ENCODE data around the gene R3HDM2.
"Not testable (repeated sequence)": the region's sequence is repeated elsewhere in the genome, so short reads cannot be mapped to it uniquely, and the experiment has no call there.

The R3HDM2 gene

DNA sequence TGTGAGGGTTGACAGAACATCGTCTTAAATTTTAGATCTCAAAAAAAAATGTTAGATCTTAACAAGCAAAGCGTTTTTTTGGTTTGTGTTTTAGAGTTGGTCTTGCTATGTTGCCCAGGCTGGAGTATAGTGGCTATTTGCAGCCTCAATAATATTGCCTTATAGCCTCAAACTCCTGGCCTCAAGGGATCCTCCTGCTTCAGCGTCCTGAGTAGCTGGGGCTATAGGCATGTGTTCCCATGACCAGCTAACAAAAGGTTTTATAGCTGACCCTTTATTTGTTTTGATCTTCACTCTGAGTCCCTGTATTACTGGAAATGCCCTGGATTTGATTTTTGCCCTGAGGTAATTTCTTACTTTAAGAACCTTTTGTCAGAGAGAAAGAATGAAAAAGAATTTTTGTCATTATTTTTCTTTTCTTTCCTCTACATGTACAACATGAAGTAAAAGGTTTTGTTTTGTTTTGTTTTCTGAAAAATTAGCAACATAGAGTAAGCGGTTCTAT, 9.0 kb upstream of the R3HDM2 start:
- Histone ChIP-seq H3K36me3 (ENCODE audit: control insufficient read depth, insufficient read depth, low read length) (no peaks in the 10 kb centered on the region), H3K4me1 (ENCODE audit: control insufficient read depth, insufficient read depth, low read length) (no peaks in the 10 kb centered on the region), H3K27me3 (ENCODE audit: control insufficient read depth, insufficient read depth, low read length, poor library complexity, severe bottlenecking) (no peaks in the 10 kb centered on the region), H3K27ac (ENCODE audit: insufficient read depth, low read depth, low read length, poor library complexity, severe bottlenecking) (no peak overlapping the region), H3K9me3 (ENCODE audit: control insufficient read depth, low read length) (no peaks in the 10 kb centered on the region), H3K4me3 (ENCODE audit: insufficient read depth, low read depth, low read length) (no peak overlapping the region)
- 87 to 88% methylated on average over 3 of the region's 4 CpGs for WGBS, 2 experiments

DNA sequence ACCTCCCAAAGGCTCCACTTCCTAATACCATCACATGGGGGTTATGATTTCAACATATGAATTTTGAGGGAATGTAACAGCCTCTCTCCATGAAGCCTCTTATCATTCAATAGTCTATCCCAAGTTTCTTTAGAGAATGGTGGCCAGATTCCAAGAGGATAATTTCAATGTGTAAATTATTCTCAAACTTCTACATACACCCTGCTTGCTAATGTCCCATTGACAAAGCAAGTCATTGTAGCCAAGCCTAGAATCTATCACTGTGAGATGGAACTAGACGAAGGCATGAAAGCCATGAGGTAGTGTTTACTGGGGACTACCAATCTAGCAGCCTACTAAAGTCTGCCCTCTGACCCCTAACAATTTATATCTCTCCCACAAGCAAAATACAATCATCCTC, 7.6 kb upstream of the R3HDM2 start:
- 88 to 93% methylated on average over 1 of the region's 1 CpG for WGBS, 2 experiments
- Histone ChIP-seq H3K4me1 (ENCODE audit: control insufficient read depth, insufficient read depth, low read length) (no peaks in the 10 kb centered on the region), H3K4me3 (ENCODE audit: insufficient read depth, low read depth, low read length) (no peak overlapping the region), H3K9me3 (ENCODE audit: control insufficient read depth, low read length) (no peaks in the 10 kb centered on the region), H3K36me3 (ENCODE audit: control insufficient read depth, insufficient read depth, low read length) (no peaks in the 10 kb centered on the region), H3K27me3 (ENCODE audit: control insufficient read depth, insufficient read depth, low read length, poor library complexity, severe bottlenecking) (no peaks in the 10 kb centered on the region), H3K27ac (ENCODE audit: insufficient read depth, low read depth, low read length, poor library complexity, severe bottlenecking) (no peak overlapping the region)

DNA sequence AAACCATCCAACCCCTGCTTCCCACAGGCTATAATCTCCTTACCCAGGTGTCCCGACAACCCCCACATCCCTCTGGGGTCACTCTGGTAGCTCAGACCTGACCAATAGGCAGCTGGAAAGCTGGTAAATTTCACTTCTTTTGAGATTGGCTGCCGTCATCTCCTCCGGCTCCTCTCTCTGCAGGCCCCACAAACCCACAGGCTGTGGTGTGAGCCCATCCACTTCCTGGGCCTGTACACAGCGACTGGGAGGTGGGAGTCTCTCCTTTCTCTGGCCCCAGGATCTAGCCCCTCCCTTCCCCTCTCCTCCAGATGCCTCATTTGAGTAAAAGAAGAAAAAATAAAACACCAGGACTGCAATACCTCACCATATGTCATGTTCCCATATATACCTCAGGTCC, 4.5 kb upstream of the R3HDM2 start:
- WGBS, 2 experiments: 73 to 82% methylated on average over 4 of the region's 4 CpGs
- Histone ChIP-seq H3K27ac (ENCODE audit: insufficient read depth, low read depth, low read length, poor library complexity, severe bottlenecking) (no peak overlapping the region), H3K4me3 (ENCODE audit: insufficient read depth, low read depth, low read length) (no peak overlapping the region), H3K36me3 (ENCODE audit: control insufficient read depth, insufficient read depth, low read length) (no peaks in the 10 kb centered on the region), H3K4me1 (ENCODE audit: control insufficient read depth, insufficient read depth, low read length) (no peaks in the 10 kb centered on the region), H3K27me3 (ENCODE audit: control insufficient read depth, insufficient read depth, low read length, poor library complexity, severe bottlenecking) (no peaks in the 10 kb centered on the region), H3K9me3 (ENCODE audit: control insufficient read depth, low read length) (no peaks in the 10 kb centered on the region)

DNA sequence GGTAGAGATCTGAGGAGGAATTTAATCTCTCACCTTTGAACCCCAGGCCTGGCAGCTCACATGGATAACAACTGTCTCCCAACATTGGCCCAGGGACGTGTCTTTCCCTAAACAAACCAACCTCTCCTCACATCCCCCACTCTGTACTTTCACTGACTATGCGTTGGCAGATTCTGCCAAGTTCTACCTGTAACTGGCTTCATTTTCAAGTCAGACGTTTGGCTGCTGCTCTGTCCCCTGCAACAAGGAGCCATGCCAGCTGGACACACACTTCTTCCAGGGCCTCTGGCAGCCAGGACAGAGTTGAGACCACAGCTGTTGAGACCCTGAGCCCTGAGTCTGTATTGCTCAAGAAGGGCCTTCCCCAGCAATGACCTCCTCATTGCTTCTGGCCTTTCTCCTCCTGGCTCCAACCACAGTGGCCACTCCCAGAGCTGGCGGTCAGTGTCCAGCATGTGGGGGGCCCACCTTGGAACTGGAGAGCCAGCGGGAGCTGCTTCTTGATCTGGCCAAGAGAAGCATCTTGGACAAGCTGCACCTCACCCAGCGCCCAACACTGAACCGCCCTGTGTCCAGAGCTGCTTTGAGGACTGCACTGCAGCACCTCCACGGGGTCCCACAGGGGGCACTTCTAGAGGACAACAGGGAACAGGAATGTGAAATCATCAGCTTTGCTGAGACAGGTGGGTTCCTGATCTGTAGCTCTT, 3.8 kb upstream of the R3HDM2 start, which contains the start of gene INHBC:
INHBC (plus strand) TSS at position 268 of the 707 bp plus-strand sequence; CDS start at position 371, 103 bp downstream.
- H3K4me3 ChIP-seq (ENCODE audit: insufficient read depth, low read depth, low read length): no peak within 1 kb of the TSS
- H3K27ac ChIP-seq (ENCODE audit: insufficient read depth, low read depth, low read length, poor library complexity, severe bottlenecking): no peak within 1 kb of the TSS
- WGBS, 2 experiments: 84 to 86% methylated on average over 8 of the region's 8 CpGs
- H3K36me3 ChIP-seq (ENCODE audit: control insufficient read depth, insufficient read depth, low read length): no peaks in the 10 kb centered on the region
- no peaks in the 10 kb centered on the region for H3K27me3 ChIP-seq (ENCODE audit: control insufficient read depth, insufficient read depth, low read length, poor library complexity, severe bottlenecking)
- H3K4me1 ChIP-seq (ENCODE audit: control insufficient read depth, insufficient read depth, low read length): no peaks in the 10 kb centered on the region
- no peaks in the 10 kb centered on the region for H3K9me3 ChIP-seq (ENCODE audit: control insufficient read depth, low read length)

DNA sequence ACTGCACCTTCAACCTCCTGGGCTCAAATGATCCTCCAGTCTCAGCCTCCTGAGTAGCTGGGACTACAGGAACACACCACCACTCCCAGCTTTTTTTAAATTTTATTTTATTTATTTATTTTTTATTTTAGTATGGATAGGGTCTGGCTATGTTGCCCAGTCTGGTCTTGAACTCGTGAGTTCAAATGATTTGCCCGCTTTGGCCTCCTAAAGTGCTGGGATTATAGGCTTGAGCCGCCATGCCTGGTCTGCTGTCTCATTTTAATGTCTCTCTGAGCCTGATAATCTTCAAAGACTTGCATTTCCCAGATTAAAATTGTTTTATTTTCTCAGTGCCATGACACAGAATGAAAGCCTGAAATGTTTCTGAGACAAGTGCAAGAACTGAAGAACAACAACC, 2.5 kb upstream of the R3HDM2 start:
- 89 to 90% methylated on average over 3 of the region's 3 CpGs for WGBS, 2 experiments
- no peaks in the 10 kb centered on the region for H3K9me3 ChIP-seq (ENCODE audit: control insufficient read depth, low read length)
- no peak overlapping the region for H3K4me3 ChIP-seq (ENCODE audit: insufficient read depth, low read depth, low read length)
- H3K4me1 ChIP-seq (ENCODE audit: control insufficient read depth, insufficient read depth, low read length): peaks cover 6% of the 10 kb centered on the region
- no peak overlapping the region for H3K27ac ChIP-seq (ENCODE audit: insufficient read depth, low read depth, low read length, poor library complexity, severe bottlenecking)
- H3K36me3 ChIP-seq (ENCODE audit: control insufficient read depth, insufficient read depth, low read length): no peaks in the 10 kb centered on the region
- no peaks in the 10 kb centered on the region for H3K27me3 ChIP-seq (ENCODE audit: control insufficient read depth, insufficient read depth, low read length, poor library complexity, severe bottlenecking)

DNA sequence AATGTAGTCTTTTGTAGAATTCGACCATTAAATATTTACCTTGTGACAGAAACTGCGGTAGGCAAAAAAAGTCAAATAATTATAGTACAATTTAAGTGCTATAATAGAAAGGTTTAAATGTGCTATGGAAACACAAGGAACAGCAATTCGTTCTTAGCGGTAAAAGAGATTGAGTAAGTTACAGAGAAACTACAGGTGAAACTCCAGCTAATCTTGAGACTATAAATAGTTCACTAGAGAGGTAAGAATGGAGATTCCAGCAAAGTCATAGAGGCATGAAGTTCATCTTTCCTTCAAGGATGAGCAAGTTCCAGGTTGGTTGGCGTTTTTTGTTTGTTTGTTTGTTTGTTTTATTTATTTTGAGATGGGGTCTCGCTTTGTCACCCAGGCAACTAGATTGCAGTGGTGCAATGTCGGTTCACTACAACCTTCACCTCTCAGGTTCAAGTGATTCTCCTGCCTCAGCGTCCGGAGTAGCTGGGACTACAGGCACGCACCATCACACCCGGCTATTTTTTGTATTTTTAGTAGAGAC, 878 bp upstream of the R3HDM2 start:
- no peak overlapping the region for H3K4me3 ChIP-seq (ENCODE audit: insufficient read depth, low read depth, low read length)
- H3K4me1 ChIP-seq (ENCODE audit: control insufficient read depth, insufficient read depth, low read length): peaks cover 6% of the 10 kb centered on the region
- no peaks in the 10 kb centered on the region for H3K36me3 ChIP-seq (ENCODE audit: control insufficient read depth, insufficient read depth, low read length)
- H3K27ac ChIP-seq (ENCODE audit: insufficient read depth, low read depth, low read length, poor library complexity, severe bottlenecking): no peak overlapping the region
- H3K27me3 ChIP-seq (ENCODE audit: control insufficient read depth, insufficient read depth, low read length, poor library complexity, severe bottlenecking): no peaks in the 10 kb centered on the region
- no peaks in the 10 kb centered on the region for H3K9me3 ChIP-seq (ENCODE audit: control insufficient read depth, low read length)
- 95% methylated on average over 11 of the region's 11 CpGs for WGBS, 2 experiments

DNA sequence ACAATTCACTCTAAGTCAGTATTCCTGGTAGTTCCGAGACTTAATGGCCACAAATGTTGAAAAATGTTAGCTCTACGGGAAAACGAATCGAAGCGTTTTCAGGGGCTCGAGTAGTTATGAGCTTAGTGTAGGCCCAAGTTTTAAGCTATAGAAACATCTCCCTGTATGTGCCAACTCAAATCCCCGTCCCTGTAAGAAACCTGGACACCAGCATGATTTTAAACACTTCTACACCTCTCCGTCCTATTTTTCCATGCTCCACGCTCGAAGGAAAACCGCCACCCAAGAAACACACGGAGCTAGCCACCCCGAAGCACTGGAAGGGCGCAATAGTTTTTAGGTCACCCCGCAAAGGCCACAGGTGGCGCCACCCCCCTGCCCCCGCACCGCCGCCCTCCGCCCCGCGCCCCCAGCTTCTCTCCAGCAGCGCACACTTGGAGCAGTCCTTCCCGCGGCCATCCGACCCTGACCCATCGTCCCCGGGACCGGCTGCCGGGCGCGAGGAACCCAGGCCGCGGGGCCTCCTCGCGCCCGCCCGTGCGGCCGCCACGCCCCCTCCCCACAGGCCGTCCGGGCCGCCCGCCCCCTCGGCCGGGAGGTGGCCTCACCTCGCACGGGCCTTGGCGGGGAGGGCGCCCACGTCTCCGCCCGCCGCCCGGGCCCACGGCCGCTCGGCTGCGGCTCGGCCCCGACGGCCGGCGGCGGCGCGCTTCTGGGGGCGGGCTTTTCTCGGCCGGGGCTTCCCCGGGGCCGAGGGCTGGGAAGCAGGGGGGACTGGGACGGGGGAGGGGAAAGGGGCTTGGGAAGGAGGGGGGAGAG, 522 bp downstream of the R3HDM2 start:
- Histone ChIP-seq H3K4me3 (ENCODE audit: insufficient read depth, low read depth, low read length) (peak overlapping the region; percentile 58), H3K27ac (ENCODE audit: insufficient read depth, low read depth, low read length, poor library complexity, severe bottlenecking) (peak overlapping the region; percentile 87), H3K27me3 (ENCODE audit: control insufficient read depth, insufficient read depth, low read length, poor library complexity, severe bottlenecking) (no peaks in the 10 kb centered on the region), H3K36me3 (ENCODE audit: control insufficient read depth, insufficient read depth, low read length) (no peaks in the 10 kb centered on the region), H3K4me1 (ENCODE audit: control insufficient read depth, insufficient read depth, low read length) (peaks cover 6% of the 10 kb centered on the region), H3K9me3 (ENCODE audit: control insufficient read depth, low read length) (no peaks in the 10 kb centered on the region)
- WGBS, 2 experiments: 1 to 2% methylated on average over 74 of the region's 74 CpGs

DNA sequence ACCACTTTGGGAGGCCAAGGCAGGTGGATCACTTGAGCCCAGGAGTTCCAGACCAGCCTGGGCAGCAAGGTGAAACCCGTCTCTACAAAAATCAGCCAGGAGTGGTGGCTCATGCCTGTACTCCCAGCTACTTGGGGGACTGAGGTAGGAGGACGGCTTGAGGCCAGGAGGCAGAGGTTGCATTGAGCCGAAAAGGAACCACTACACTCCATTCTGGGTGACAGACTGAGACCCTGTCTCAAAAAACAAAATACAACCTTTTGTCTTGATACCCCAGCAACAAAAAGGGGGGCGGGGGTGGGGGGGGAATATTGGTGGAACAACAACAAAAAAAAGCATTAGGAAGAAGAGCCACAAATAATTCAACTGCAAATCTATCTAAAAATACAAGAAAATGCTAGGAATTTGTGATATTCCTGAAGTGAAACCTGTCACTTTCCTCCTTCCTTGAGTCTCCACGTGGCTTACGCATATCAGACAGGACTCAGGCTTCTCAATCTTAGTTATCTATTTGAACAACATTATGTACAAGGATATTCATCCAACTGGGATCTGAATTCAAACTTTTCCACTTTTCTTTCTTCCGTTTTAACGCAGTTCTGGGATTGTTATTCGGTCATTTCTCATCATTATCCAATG, 1.3 kb downstream of the R3HDM2 start:
- Histone ChIP-seq H3K27ac (ENCODE audit: insufficient read depth, low read depth, low read length, poor library complexity, severe bottlenecking) (peak overlapping the region; percentile 87), H3K4me3 (ENCODE audit: insufficient read depth, low read depth, low read length) (peak overlapping the region; percentile 58), H3K9me3 (ENCODE audit: control insufficient read depth, low read length) (no peaks in the 10 kb centered on the region), H3K27me3 (ENCODE audit: control insufficient read depth, insufficient read depth, low read length, poor library complexity, severe bottlenecking) (no peaks in the 10 kb centered on the region), H3K36me3 (ENCODE audit: control insufficient read depth, insufficient read depth, low read length) (no peaks in the 10 kb centered on the region), H3K4me1 (ENCODE audit: control insufficient read depth, insufficient read depth, low read length) (peaks cover 6% of the 10 kb centered on the region)
- WGBS, 2 experiments: 45 to 46% methylated on average over 7 to 8 of the region's 9 CpGs

DNA sequence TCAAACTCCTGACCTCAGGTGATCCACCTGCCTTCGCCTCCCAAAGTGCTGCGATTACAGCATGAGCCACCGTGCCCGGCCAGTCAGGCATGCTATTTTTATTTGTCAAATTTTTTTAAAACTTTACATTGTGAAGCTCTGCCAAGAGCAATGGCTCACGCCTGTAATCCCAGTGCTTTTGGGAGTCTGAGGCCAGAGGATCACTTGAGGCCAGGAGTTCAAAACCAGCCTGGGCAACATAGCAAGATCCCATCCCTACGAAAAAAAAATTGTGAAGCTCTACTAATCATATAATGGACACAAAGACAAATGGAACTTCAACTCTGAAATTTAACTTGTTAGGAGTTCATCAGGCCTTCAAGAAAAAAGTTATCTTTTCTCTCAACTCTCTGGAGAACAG, 1.9 kb downstream of the R3HDM2 start:
- Histone ChIP-seq H3K27ac (ENCODE audit: insufficient read depth, low read depth, low read length, poor library complexity, severe bottlenecking) (no peak overlapping the region), H3K4me1 (ENCODE audit: control insufficient read depth, insufficient read depth, low read length) (peaks cover 6% of the 10 kb centered on the region), H3K4me3 (ENCODE audit: insufficient read depth, low read depth, low read length) (no peak overlapping the region), H3K9me3 (ENCODE audit: control insufficient read depth, low read length) (no peaks in the 10 kb centered on the region), H3K36me3 (ENCODE audit: control insufficient read depth, insufficient read depth, low read length) (no peaks in the 10 kb centered on the region), H3K27me3 (ENCODE audit: control insufficient read depth, insufficient read depth, low read length, poor library complexity, severe bottlenecking) (no peaks in the 10 kb centered on the region)
- WGBS, 2 experiments: 87 to 90% methylated on average over 6 of the region's 6 CpGs

DNA sequence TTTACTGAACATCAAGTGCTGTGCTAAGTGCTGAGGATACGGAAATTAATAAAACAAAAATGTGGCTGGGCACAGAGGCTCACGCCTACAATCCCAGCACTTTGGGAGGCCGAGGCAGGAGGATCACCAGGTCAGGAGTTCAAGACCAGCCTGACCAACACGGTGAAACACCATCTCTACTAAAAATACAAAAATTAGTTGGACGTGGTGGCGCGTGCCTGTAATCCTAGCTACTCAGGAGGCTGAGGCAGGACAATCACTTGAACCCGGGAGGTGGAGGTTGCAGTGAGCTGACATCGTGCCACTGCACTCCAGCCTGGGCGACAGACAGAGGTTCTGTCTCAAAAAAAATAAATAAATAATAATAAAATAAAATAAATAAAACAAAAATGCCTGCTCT, 3.9 kb downstream of the R3HDM2 start:
- not testable (repeated sequence) for H3K36me3 ChIP-seq (ENCODE audit: control insufficient read depth, insufficient read depth, low read length); H3K4me3 ChIP-seq (ENCODE audit: insufficient read depth, low read depth, low read length); H3K27me3 ChIP-seq (ENCODE audit: control insufficient read depth, insufficient read depth, low read length, poor library complexity, severe bottlenecking); H3K9me3 ChIP-seq (ENCODE audit: control insufficient read depth, low read length); H3K27ac ChIP-seq (ENCODE audit: insufficient read depth, low read depth, low read length, poor library complexity, severe bottlenecking); H3K4me1 ChIP-seq (ENCODE audit: control insufficient read depth, insufficient read depth, low read length)
- WGBS, 2 experiments: 91 to 94% methylated on average over 9 to 10 of the region's 10 CpGs
